Measurements from ENCODE around the gene PRPF40A. TPM values are rescaled to one million over a fixed set of nuclear protein-coding genes. Genes with fewer than 3 reads are reported as not detected.
"Not testable (repeated sequence)": the region's sequence is repeated elsewhere in the genome, so short reads cannot be mapped to it uniquely, and the experiment has no call there.

Gene PRPF40A
- total RNA-seq, 4 donors from 2014 or later, result 55.4 to 72.7 (median 68.6) TPM

- Histone ChIP-seq H3K27me3 (no peaks in the 10 kb centered on the region), H3K9me3 (no peaks in the 10 kb centered on the region), H3K36me3 (peaks cover 0 to 43% of the 10 kb centered on the region in 2 donors), H3K4me1 (no peaks in the 10 kb centered on the region), H3K27ac (no peak overlapping the region), H3K4me3 (no peak overlapping the region)
- no peak for TF ChIP-seq POLR2A (IDR thresholded peaks at IDR 0.05)
- TF ChIP-seq EP300 (IDR thresholded peaks at IDR 0.05), result no peak
- no peak for TF ChIP-seq POLR2AphosphoS5 (IDR thresholded peaks at IDR 0.05)
- TF ChIP-seq CTCF (IDR thresholded peaks at IDR 0.05), result no peak
- no peak for ATAC-seq
- 55 to 71% methylated on average over 4 of the region's 4 CpGs for WGBS, 2 donors (ENCODE audit: low coverage in 1 of 2)
Measured at GRCh38 chr2:152761214-152761613, 44.0 kb upstream of the PRPF40A start.

GRCh38 chr2:152759290-152760072, 42.2 kb upstream of the PRPF40A start:
- TF ChIP-seq EP300 (IDR thresholded peaks at IDR 0.05) (no peak), CTCF (IDR thresholded peaks at IDR 0.05) (no peak), POLR2A (IDR thresholded peaks at IDR 0.05) (no peak), POLR2AphosphoS5 (IDR thresholded peaks at IDR 0.05) (no peak)
- no peak for ATAC-seq
- H3K36me3 ChIP-seq, result peaks cover 0 to 48% of the 10 kb centered on the region in 2 donors
- H3K4me1 ChIP-seq, result no peaks in the 10 kb centered on the region
- no peak overlapping the region for H3K27ac ChIP-seq
- H3K4me3 ChIP-seq, result no peak overlapping the region
- 80 to 91% methylated on average over 6 of the region's 6 CpGs for WGBS, 2 donors (ENCODE audit: low coverage in 1 of 2)
- H3K9me3 ChIP-seq, result no peaks in the 10 kb centered on the region
- no peaks in the 10 kb centered on the region for H3K27me3 ChIP-seq

- no peaks in the 10 kb centered on the region for H3K4me1 ChIP-seq
- no peaks in the 10 kb centered on the region for H3K27me3 ChIP-seq
- H3K27ac ChIP-seq, result no peak overlapping the region
- no peak for ATAC-seq
- no peaks in the 10 kb centered on the region for H3K9me3 ChIP-seq
- 76 to 80% methylated on average over 1 to 6 of the region's 13 CpGs for WGBS, 2 donors (ENCODE audit: low coverage in 1 of 2)
- no peak for TF ChIP-seq EP300 (IDR thresholded peaks at IDR 0.05)
- TF ChIP-seq CTCF (IDR thresholded peaks at IDR 0.05), result peak in 1 of 4 experiments; percentile 46
- peaks cover 0 to 44% of the 10 kb centered on the region in 2 donors for H3K36me3 ChIP-seq
- no peak overlapping the region for H3K4me3 ChIP-seq
Measured at GRCh38 chr2:152755029-152755428, 37.8 kb upstream of the PRPF40A start.

- H3K9me3 ChIP-seq, H3K27me3 ChIP-seq, ATAC-seq, H3K4me1 ChIP-seq, H3K4me3 ChIP-seq, H3K27ac ChIP-seq: not testable (repeated sequence)
- peaks cover 0 to 22% of the 10 kb centered on the region in 2 donors for H3K36me3 ChIP-seq
- 89 to 98% methylated on average over 3 to 4 of the region's 4 CpGs for WGBS, 2 donors (ENCODE audit: low coverage in 1 of 2)
Measured at GRCh38 chr2:152747751-152748150, 30.5 kb upstream of the PRPF40A start.

GRCh38 chr2:152743002-152743401, 25.7 kb upstream of the PRPF40A start:
- Histone ChIP-seq H3K27me3 (no peaks in the 10 kb centered on the region), H3K9me3 (no peaks in the 10 kb centered on the region), H3K4me1 (peaks cover 0 to 8% (median 0%) of the 10 kb centered on the region in 3 donors), H3K4me3 (no peak overlapping the region), H3K36me3 (peaks cover 0 to 27% of the 10 kb centered on the region in 2 donors), H3K27ac (no peak overlapping the region)
- no peak for ATAC-seq
- 41 to 51% methylated on average over 3 of the region's 3 CpGs for WGBS, 2 donors (ENCODE audit: low coverage in 1 of 2)
- TF ChIP-seq EP300 (IDR thresholded peaks at IDR 0.05), result no peak
- no peak for TF ChIP-seq POLR2A (IDR thresholded peaks at IDR 0.05)
- TF ChIP-seq CTCF (IDR thresholded peaks at IDR 0.05), result peak in 3 of 4 experiments; percentile 23 to 50 (median 24)

Measured in gastroesophageal sphincter (tissue), 4 donors.